Suprapubic skin (tissue), 4 donors: ENCODE data around the gene PDLIM3. TPM values are rescaled to one million over a fixed set of nuclear protein-coding genes. Genes with fewer than 3 reads are reported as not detected.

Experiments used
- DNase-seq, 2 donors: peaks; one replicate each; pipeline ENCODE4 v3.0.0-alpha.2; 2019; ENCODE audit warnings: low spot score in 2 of 2
- H3K27ac ChIP-seq: fragments of 200-600 bp; sonication (generic); one replicate; pipeline ENCODE4 v1.5.1; 2019
- H3K27me3 ChIP-seq: fragments of 200-600 bp; sonication (generic); one replicate; pipeline ENCODE4 v1.5.1; 2019
- H3K36me3 ChIP-seq: fragments of 200-600 bp; sonication (generic); one replicate; pipeline ENCODE4 v1.5.1; 2019
- H3K4me1 ChIP-seq: fragments of 200-600 bp; sonication (generic); one replicate; pipeline ENCODE4 v1.5.1; 2019
- H3K4me3 ChIP-seq: fragments of 200-600 bp; sonication (generic); one replicate; pipeline ENCODE4 v1.5.1; 2019; ENCODE audit warnings: mild to moderate bottlenecking
- H3K9me3 ChIP-seq: fragments of 200-600 bp; sonication (generic); one replicate; pipeline ENCODE4 v1.5.1; 2019
- CTCF ChIP-seq, 2 donors: fragments of 200-600 bp in 1 of 2; fragments of 450-650 bp in 1 of 2; sonication (generic) in 1 of 2; IDR thresholded peaks; one replicate each; pipeline ENCODE4 v1.5.1; 2016 to 2019; ENCODE audit warnings: antibody characterized with exemption in 2 of 2, mild to moderate bottlenecking in 1 of 2, moderate library complexity in 1 of 2
- EP300 ChIP-seq: sonication (generic); formaldehyde crosslinking; IDR thresholded peaks from one replicate; pipeline ENCODE4 v1.6.1; 2017; ENCODE audit warnings: antibody characterized with exemption
- POLR2A ChIP-seq, 2 donors: fragments of 450-650 bp; IDR thresholded peaks; one replicate each; pipeline ENCODE4 v1.6.1; 2017; ENCODE audit warnings: antibody characterized with exemption in 2 of 2, mild to moderate bottlenecking in 2 of 2, moderate library complexity in 2 of 2
- POLR2AphosphoS5 ChIP-seq, 3 donors: sonication (generic); formaldehyde crosslinking; IDR thresholded peaks; one replicate each; pipeline ENCODE4 v1.6.1; 2017; ENCODE audit warnings: antibody characterized with exemption in 3 of 3
- WGBS: methylation state at CpG from one replicate; pipeline ENCODE4 v1.1.5; 2018; 5-methylcytosine and 5-hydroxymethylcytosine counted together
- total RNA-seq, 4 donors: library from RNA; depleted of rRNA; stranded (reverse); fragments of >200 nt; gene quantifications; one replicate each; pipeline ENCODE4 v1.1.0, GENCODE V29; 2016

Gene PDLIM3
- total RNA-seq, 4 donors from 2014 or later, result 13.9 to 31.4 (median 23.1) TPM

- no peaks in the 10 kb centered on the region for H3K27me3 ChIP-seq
- TF ChIP-seq POLR2A (IDR thresholded peaks at IDR 0.05) (no peak), EP300 (no peak), CTCF (IDR thresholded peaks at IDR 0.05) (no peak), POLR2AphosphoS5 (IDR thresholded peaks at IDR 0.05) (no peak)
- no peak for DNase-seq
- peaks cover 5% of the 10 kb centered on the region for H3K4me1 ChIP-seq
- no peaks in the 10 kb centered on the region for H3K36me3 ChIP-seq
- H3K9me3 ChIP-seq, result no peaks in the 10 kb centered on the region
- H3K27ac ChIP-seq, result no peak overlapping the region
- no peak overlapping the region for H3K4me3 ChIP-seq
- 85% methylated on average over 8 of the region's 8 CpGs for WGBS
These were observed 41.9 kb upstream of the PDLIM3 start for GRCh38 chr4:185576962-185577950.

GRCh38 chr4:185576314-185576961, 41.1 kb upstream of the PDLIM3 start:
- no peak for TF ChIP-seq POLR2A (IDR thresholded peaks at IDR 0.05)
- no peak for TF ChIP-seq EP300
- no peak for TF ChIP-seq CTCF (IDR thresholded peaks at IDR 0.05)
- no peak for TF ChIP-seq POLR2AphosphoS5 (IDR thresholded peaks at IDR 0.05)
- 79% methylated on average over 9 of the region's 9 CpGs for WGBS
- no peaks in the 10 kb centered on the region for H3K27me3 ChIP-seq
- peaks cover 5% of the 10 kb centered on the region for H3K4me1 ChIP-seq
- no peak overlapping the region for H3K27ac ChIP-seq
- no peak overlapping the region for H3K4me3 ChIP-seq
- no peaks in the 10 kb centered on the region for H3K9me3 ChIP-seq
- no peak for DNase-seq
- no peaks in the 10 kb centered on the region for H3K36me3 ChIP-seq

- Histone ChIP-seq H3K4me1 (peaks cover 5% of the 10 kb centered on the region), H3K4me3 (no peak overlapping the region), H3K9me3 (no peaks in the 10 kb centered on the region), H3K36me3 (no peaks in the 10 kb centered on the region), H3K27ac (no peak overlapping the region), H3K27me3 (no peaks in the 10 kb centered on the region)
- no peak for DNase-seq
- WGBS, result 57% methylated on average over 10 of the region's 10 CpGs
- TF ChIP-seq POLR2AphosphoS5 (IDR thresholded peaks at IDR 0.05) (no peak), EP300 (no peak), POLR2A (IDR thresholded peaks at IDR 0.05) (no peak), CTCF (IDR thresholded peaks at IDR 0.05) (no peak)
These were observed 38.4 kb upstream of the PDLIM3 start for GRCh38 chr4:185573651-185574199.

- WGBS, result 92% methylated on average over 3 of the region's 3 CpGs
- TF ChIP-seq POLR2AphosphoS5 (IDR thresholded peaks at IDR 0.05), result no peak
- no peak for TF ChIP-seq POLR2A (IDR thresholded peaks at IDR 0.05)
- no peak for TF ChIP-seq EP300
- no peak for TF ChIP-seq CTCF (IDR thresholded peaks at IDR 0.05)
These were observed 35.4 kb upstream of the PDLIM3 start for GRCh38 chr4:185570727-185571126.

More at GRCh38 chr4:185570727-185571126, 35.4 kb upstream of the PDLIM3 start:
- Histone ChIP-seq H3K4me3 (no peak overlapping the region), H3K9me3 (no peaks in the 10 kb centered on the region), H3K27me3 (no peaks in the 10 kb centered on the region), H3K36me3 (no peaks in the 10 kb centered on the region), H3K27ac (no peak overlapping the region), H3K4me1 (peaks cover 29% of the 10 kb centered on the region)
- no peak for DNase-seq
